IPS-20b (cell line): Measurements from ENCODE around the gene POTEJ.
"Not testable (repeated sequence)": the region's sequence is repeated elsewhere in the genome, so short reads cannot be mapped to it uniquely, and the experiment has no call there.

ENCODE experiments used
- H3K27ac ChIP-seq: one replicate; pipeline ENCODE4 v1.5.1; 2013; ENCODE audit warnings: low read length
- H3K27me3 ChIP-seq: 2 replicates; pipeline ENCODE4 v1.6.1; 2013; ENCODE audit warnings: mild to moderate bottlenecking, low read length, inconsistent platforms; ENCODE audit not compliant: insufficient read depth
- H3K36me3 ChIP-seq: 2 replicates; pipeline ENCODE4 v1.6.1; 2013; ENCODE audit warnings: low read depth, mild to moderate bottlenecking, inconsistent platforms, low read length, moderate library complexity; ENCODE audit not compliant: insufficient read depth
- H3K4me1 ChIP-seq: 2 replicates; pipeline ENCODE4 v1.6.1; 2013; ENCODE audit warnings: mild to moderate bottlenecking, control low read depth, inconsistent platforms, low read length, moderate library complexity; ENCODE audit not compliant: insufficient read depth
- H3K4me3 ChIP-seq: 2 replicates; pipeline ENCODE4 v1.5.1; 2013; ENCODE audit warnings: mild to moderate bottlenecking, low read length, inconsistent platforms
- H3K9ac ChIP-seq: 2 replicates; pipeline ENCODE4 v1.6.1; 2013; ENCODE audit warnings: low read depth, mild to moderate bottlenecking, inconsistent platforms, low read length, moderate library complexity
- H3K9me3 ChIP-seq: 2 replicates; pipeline ENCODE4 v1.6.1; 2013; ENCODE audit warnings: mild to moderate bottlenecking, low read depth, low read length, inconsistent platforms; ENCODE audit not compliant: insufficient read depth

The POTEJ gene

DNA sequence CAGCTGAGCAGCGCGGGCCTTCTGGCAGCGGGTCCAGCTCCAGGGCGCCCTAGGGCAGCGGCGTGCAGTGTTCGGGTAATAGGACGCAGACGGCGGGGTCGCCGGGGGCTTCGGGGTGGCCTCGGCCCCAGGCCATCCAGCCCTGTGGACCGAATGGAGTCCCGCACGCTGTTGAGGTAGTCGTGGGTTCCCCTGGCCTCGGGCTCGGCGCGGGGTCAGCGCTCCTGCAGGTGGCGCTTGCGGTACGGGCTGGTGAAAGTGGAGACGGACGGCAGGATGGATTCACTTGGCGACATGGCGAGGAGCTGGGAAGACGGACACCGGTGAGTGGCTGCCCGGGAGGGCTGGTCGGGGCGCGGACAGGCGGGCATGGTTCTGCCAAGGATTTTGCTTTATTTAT is 82.2 kb downstream of the POTEJ start:
- not testable (repeated sequence) for H3K36me3 ChIP-seq, H3K27me3 ChIP-seq

GRCh38 chr2:130703250-130703649 is 92.0 kb downstream of the POTEJ start:
- H3K27me3 ChIP-seq, H3K4me1 ChIP-seq, H3K36me3 ChIP-seq, H3K9me3 ChIP-seq, H3K27ac ChIP-seq, H3K4me3 ChIP-seq, H3K9ac ChIP-seq: not testable (repeated sequence)

More for the DNA sequence above, 82.2 kb downstream of the POTEJ start:
- not testable (repeated sequence) for H3K9ac ChIP-seq, H3K27ac ChIP-seq, H3K4me3 ChIP-seq, H3K4me1 ChIP-seq, H3K9me3 ChIP-seq
